Panc1 (cell line): ENCODE measurements around the gene PRR35. TPM values are rescaled to one million over a fixed set of nuclear protein-coding genes. Genes with fewer than 3 reads are reported as not detected.

ENCODE experiments used
- ATAC-seq: fragments of 200-7000 bp; cut with Tn5 transposase; 2 replicates; pipeline ENCODE4 v1.9.1; 2020; ENCODE audit warnings: mild to moderate bottlenecking, moderate library complexity
- BruUV-seq: library from RNA; stranded (reverse); fragments of 400-500 nt; replicated peaks from 2 replicates; lab custom pipeline; 2021; lab: Mats Ljungman, UMichigan
- CTCF ChIA-PET: fragments of 300-600 bp; sonication (Branson Sonifier 250); formaldehyde crosslinking; loops from one replicate; lab custom pipeline; 2022; ENCODE audit warnings: antibody characterized with exemption; lab: Charles Lee
- POLR2A ChIA-PET: fragments of 300-600 bp; sonication (Branson Sonifier 250); formaldehyde crosslinking; loops from one replicate; lab custom pipeline; 2022; ENCODE audit warnings: antibody characterized with exemption; lab: Charles Lee
- DNase-seq: peaks from one replicate; pipeline ENCODE4 v3.0.0-alpha.2; 2010; ENCODE audit warnings: low read depth, low spot score
- H3K27ac ChIP-seq: 2 replicates; pipeline ENCODE4 v1.5.1; 2011; ENCODE audit warnings: mild to moderate bottlenecking, low read length, inconsistent platforms
- H3K27me3 ChIP-seq: fragments of 200-500 bp; sonication (Bioruptor generic); 2 replicates; pipeline ENCODE4 v1.6.0; 2014; ENCODE audit warnings: low read length, inconsistent platforms; ENCODE audit not compliant: control insufficient read depth, insufficient read depth
- H3K36me3 ChIP-seq: fragments of 200-500 bp; sonication (Bioruptor generic); 2 replicates; pipeline ENCODE4 v1.5.1; 2014; ENCODE audit warnings: inconsistent platforms, mild to moderate bottlenecking, low read length, moderate library complexity; ENCODE audit not compliant: control insufficient read depth, insufficient read depth
- H3K4me1 ChIP-seq: 2 replicates; pipeline ENCODE4 v1.5.1; 2011; ENCODE audit warnings: inconsistent platforms, mild to moderate bottlenecking, low read length, moderate library complexity; ENCODE audit not compliant: control insufficient read depth, insufficient read depth
- H3K4me3 ChIP-seq, 2 experiments: 2 replicates each; pipeline ENCODE4 v1.5.1; 2011 to 2012; ENCODE audit warnings: low read depth in 2 of 2, low read length in 2 of 2, mild to moderate bottlenecking in 2 of 2, inconsistent platforms in 1 of 2, moderate library complexity in 1 of 2
- H3K9me3 ChIP-seq: fragments of 200-500 bp; sonication (Bioruptor generic); 2 replicates; pipeline ENCODE4 v1.5.1; 2014; ENCODE audit warnings: low read depth, mild to moderate bottlenecking, inconsistent platforms, low read length, moderate library complexity; ENCODE audit not compliant: control insufficient read depth, insufficient read depth
- POLR2AphosphoS5 ChIP-seq: IDR thresholded peaks from 2 replicates; pipeline ENCODE4 v1.6.1; 2012; ENCODE audit warnings: mild to moderate bottlenecking, low read depth, low read length, moderate library complexity
- SIN3A ChIP-seq: IDR thresholded peaks from 2 replicates; pipeline ENCODE4 v1.6.1; 2012; ENCODE audit warnings: low read depth, mild to moderate bottlenecking, low read length, moderate library complexity, borderline replicate concordance; ENCODE audit not compliant: insufficient read depth
- TCF7L2 ChIP-seq: IDR thresholded peaks from 2 replicates; pipeline ENCODE4 v1.6.1; 2011; ENCODE audit warnings: mild to moderate bottlenecking, low read depth, low read length, inconsistent platforms
- in situ Hi-C: cut with HindIII; loops from 2 replicates; pipeline ENCODE4 v1.10.0; 2016; ENCODE audit warnings: low sequenced_read_pairs, low pct_unique_long_range_greater_than_20kb
- intact Hi-C: fragments of 100-400 bp; cut with micrococcal nuclease; formaldehyde crosslinking; loops from one replicate; pipeline ENCODE4 v1.10.0; 2022; ENCODE audit not compliant: unreplicated experiment
- total RNA-seq: library from RNA; stranded (reverse); gene quantifications from one replicate; pipeline ENCODE4 v1.2.1, GENCODE V29; 2021; ENCODE audit not compliant: unreplicated experiment
- TF ChIP-seq, protein P1 (sequence below), 2 experiments: IDR thresholded peaks; 2 replicates each; pipeline ENCODE4 v1.6.1; 2011 to 2012; ENCODE audit warnings: low read depth in 2 of 2, control low read depth in 1 of 2, low read length in 1 of 2, mild to moderate bottlenecking in 1 of 2, moderate library complexity in 1 of 2; ENCODE audit not compliant: insufficient read depth in 1 of 2
- TF ChIP-seq, protein P2 (sequence below): fragments of 450-650 bp; IDR thresholded peaks from 2 replicates; pipeline ENCODE4 v1.5.1; 2017; ENCODE audit warnings: mild to moderate bottlenecking

The PRR35 gene
- total RNA-seq, 1 experiment from 2014 or later, result 2.2 TPM

DNA sequence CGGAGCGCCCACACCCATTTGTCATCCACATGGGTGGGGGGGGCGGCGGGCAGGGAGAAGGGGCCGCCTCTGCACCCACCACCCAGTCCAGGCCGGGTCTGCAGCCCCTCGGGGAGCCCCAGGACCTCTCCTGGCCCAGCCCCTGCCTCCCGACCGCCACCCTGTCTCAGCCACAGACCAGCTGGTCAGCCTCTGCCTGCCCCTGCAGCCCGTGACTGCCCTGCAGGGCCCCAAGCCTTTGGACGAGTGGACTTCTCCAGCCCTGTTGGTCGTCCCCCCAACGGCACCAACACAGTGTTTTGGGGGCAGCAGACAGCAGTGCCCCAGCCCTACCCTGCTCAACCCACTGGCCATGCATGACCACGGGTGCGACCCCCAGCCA, 1.2 kb downstream of the PRR35 start:
- no peak overlapping the region for H3K27ac ChIP-seq
- no peak for DNase-seq
- no peak for ATAC-seq
- no peaks in the 10 kb centered on the region for H3K36me3 ChIP-seq
- BruUV-seq, result no TSS peak
- no peaks in the 10 kb centered on the region for H3K27me3 ChIP-seq
- intact Hi-C loops (no loop called here), in situ Hi-C loops (no loop called here)
- no peak for TF ChIP-seq POLR2AphosphoS5
- no peak for TF ChIP-seq TCF7L2
- no peak for TF ChIP-seq SIN3A
- TF ChIP-seq, protein P1, sequence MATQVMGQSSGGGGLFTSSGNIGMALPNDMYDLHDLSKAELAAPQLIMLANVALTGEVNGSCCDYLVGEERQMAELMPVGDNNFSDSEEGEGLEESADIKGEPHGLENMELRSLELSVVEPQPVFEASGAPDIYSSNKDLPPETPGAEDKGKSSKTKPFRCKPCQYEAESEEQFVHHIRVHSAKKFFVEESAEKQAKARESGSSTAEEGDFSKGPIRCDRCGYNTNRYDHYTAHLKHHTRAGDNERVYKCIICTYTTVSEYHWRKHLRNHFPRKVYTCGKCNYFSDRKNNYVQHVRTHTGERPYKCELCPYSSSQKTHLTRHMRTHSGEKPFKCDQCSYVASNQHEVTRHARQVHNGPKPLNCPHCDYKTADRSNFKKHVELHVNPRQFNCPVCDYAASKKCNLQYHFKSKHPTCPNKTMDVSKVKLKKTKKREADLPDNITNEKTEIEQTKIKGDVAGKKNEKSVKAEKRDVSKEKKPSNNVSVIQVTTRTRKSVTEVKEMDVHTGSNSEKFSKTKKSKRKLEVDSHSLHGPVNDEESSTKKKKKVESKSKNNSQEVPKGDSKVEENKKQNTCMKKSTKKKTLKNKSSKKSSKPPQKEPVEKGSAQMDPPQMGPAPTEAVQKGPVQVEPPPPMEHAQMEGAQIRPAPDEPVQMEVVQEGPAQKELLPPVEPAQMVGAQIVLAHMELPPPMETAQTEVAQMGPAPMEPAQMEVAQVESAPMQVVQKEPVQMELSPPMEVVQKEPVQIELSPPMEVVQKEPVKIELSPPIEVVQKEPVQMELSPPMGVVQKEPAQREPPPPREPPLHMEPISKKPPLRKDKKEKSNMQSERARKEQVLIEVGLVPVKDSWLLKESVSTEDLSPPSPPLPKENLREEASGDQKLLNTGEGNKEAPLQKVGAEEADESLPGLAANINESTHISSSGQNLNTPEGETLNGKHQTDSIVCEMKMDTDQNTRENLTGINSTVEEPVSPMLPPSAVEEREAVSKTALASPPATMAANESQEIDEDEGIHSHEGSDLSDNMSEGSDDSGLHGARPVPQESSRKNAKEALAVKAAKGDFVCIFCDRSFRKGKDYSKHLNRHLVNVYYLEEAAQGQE (IDR thresholded peaks at IDR 0.05; ENCODE audit: insufficient read depth in 1 of 2, low read depth in 2 of 2, low read length in 1 of 2), result no peak
- TF ChIP-seq, protein P2, sequence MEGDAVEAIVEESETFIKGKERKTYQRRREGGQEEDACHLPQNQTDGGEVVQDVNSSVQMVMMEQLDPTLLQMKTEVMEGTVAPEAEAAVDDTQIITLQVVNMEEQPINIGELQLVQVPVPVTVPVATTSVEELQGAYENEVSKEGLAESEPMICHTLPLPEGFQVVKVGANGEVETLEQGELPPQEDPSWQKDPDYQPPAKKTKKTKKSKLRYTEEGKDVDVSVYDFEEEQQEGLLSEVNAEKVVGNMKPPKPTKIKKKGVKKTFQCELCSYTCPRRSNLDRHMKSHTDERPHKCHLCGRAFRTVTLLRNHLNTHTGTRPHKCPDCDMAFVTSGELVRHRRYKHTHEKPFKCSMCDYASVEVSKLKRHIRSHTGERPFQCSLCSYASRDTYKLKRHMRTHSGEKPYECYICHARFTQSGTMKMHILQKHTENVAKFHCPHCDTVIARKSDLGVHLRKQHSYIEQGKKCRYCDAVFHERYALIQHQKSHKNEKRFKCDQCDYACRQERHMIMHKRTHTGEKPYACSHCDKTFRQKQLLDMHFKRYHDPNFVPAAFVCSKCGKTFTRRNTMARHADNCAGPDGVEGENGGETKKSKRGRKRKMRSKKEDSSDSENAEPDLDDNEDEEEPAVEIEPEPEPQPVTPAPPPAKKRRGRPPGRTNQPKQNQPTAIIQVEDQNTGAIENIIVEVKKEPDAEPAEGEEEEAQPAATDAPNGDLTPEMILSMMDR, result no peak
- no peaks in the 10 kb centered on the region for H3K9me3 ChIP-seq
- peaks cover 44% of the 10 kb centered on the region for H3K4me1 ChIP-seq
- no peak overlapping the region for H3K4me3 ChIP-seq
- ChIA-PET CTCF (no interaction called here), POLR2A (no interaction called here)

DNA sequence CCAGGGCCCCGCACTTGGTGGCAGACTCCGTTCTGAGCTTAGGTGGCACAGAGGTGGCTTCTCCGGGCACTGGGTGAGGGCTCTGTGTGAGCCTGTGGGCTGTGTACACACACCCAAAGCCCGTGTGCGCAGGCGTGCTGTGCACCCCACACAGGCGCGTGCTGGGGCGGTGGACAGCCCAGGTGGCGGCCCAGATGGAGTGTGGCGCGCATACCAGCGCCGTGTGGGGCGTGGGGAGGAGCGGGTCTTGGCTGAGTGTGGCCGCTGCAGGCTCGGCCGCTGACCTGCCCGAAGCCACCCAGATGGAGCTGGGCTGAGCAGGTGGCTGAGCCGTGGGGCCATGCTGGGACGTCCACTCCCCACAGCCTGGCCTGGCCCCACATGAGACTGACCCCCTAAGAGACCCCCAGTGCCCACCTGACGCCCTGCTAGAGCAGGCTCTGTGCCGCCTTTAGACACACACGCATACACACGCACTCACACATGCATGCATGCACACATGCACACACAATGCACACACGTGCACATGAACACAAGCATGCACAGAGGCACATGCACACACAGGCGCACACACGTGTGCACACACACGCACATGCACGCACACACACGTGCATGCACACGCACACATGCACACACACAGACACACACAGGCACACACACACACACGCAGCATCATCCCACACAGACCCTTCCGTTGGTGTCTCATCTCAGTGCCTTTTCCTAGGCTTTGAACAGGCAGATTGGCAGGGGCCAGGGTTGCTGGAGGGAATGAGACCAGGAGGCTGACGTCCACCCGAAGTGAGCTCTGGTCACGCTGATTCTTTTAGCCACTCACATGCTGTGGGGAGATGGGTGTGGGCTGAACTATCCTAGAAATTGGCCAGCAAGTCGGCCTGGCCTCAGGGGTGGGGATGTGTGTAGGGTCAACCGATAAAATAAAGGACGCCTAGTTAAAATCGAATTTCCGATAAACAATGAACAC, 2.1 kb downstream of the PRR35 start:
- ChIA-PET POLR2A (interaction anchor here (0.5 kb wide), 1 partner anchor 164 kb away, joined by 3 read pairs; the partner anchor contains the start of gene CCDC78), CTCF (no interaction called here)
- ATAC-seq, result no peak
- BruUV-seq, result no TSS peak
- no peaks in the 10 kb centered on the region for H3K9me3 ChIP-seq
- in situ Hi-C loops (no loop called here), intact Hi-C loops (no loop called here)
- no peak for DNase-seq
- H3K36me3 ChIP-seq, result no peaks in the 10 kb centered on the region
- H3K4me3 ChIP-seq, result no peak overlapping the region
- peaks cover 52% of the 10 kb centered on the region for H3K4me1 ChIP-seq
- H3K27me3 ChIP-seq, result no peaks in the 10 kb centered on the region
- H3K27ac ChIP-seq, result no peak overlapping the region
- TF ChIP-seq SIN3A (no peak), POLR2AphosphoS5 (no peak), TCF7L2 (no peak)
- TF ChIP-seq, protein P2, result no peak
- TF ChIP-seq, protein P1 (IDR thresholded peaks at IDR 0.05; ENCODE audit: insufficient read depth in 1 of 2, low read depth in 2 of 2, low read length in 1 of 2), result no peak
